ENCODE data around the gene RFC4.

DNA sequence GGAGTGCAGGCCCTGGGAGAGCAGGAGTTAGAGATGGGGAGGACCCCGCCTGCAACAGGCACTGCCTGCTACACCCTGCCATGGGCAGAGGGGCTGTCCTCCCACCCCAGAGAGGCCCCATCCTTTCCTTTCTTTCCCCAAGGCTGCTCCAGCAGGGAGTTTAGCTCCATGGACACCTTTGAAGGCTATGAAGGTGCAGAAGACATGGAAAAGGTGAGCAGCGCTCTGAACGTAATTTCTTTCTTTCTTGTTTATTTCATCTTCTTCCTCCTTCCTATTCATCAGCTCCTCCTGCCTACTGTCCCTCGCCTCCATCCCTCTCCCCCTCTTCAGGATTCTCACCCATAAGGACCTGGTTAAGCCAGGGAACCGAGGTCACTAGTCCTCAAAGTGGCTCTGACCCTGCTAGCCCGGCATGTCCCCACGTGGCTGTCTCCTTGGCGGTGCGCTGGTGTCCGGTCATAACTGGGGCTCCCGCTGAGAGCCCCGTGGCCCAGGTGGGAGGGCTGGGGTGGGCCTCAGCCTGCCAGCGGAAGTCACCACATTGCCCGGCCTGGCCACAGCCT is 20.2 kb upstream of the RFC4 start:
- TF ChIP-seq CTCF (IDR thresholded peaks at IDR 0.05) (no peak), POLR2A (IDR thresholded peaks at IDR 0.05) (no peak), EP300 (IDR thresholded peaks at IDR 0.05) (no peak)

All from tibial nerve (tissue), 4 donors.